Measurements from ENCODE around the gene UTP4. TPM values are rescaled to one million over a fixed set of nuclear protein-coding genes. Genes with fewer than 3 reads are reported as not detected.

UTP4 gene
- total RNA-seq, 4 donors from 2014 or later: 32.9 to 85.7 (median 35.9) TPM

DNA sequence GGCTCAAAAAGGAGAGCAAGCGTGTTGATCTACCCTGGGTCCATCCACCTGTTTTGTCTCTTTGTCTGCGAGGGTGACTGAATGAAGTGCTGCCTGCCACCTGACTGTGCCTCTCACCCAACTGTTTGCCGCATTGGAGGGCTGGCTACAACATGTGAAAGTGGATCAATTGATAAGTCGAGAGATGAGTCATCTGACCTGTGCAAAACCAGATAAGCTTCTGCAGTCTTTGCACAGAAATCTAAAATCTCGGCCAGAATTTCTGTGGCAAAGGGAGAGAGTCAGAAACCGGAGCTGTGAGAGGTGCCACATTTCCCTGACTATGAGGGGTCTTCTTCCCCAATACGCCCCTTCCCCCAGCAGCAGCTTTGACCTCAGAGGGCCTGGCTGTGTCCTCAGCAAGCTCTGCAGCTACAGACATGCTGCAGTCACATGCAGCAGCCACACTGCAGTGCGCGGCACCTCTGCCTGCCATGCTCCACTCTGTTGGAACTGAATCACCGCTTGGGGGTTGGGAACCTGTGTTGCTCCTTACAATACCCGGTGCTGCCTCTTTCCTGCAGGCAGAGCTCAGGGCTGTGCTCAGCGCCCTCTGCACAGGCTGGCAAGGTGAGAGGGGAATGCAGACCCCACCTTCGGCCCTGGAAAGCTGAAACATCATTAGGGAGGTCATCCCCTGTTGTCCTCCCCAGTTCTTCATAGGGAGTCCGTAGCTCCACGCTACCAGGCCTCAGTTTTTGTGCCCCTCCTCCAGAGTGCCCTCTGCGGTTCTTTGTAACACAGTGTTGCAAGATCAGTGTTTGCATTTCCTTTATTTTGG, 43.1 kb upstream of the UTP4 start:
- DNase-seq (ENCODE audit: low spot score) (no peak), ATAC-seq (ENCODE audit: low FRiP score) (peak; percentile 39)
- TF ChIP-seq, protein P1, sequence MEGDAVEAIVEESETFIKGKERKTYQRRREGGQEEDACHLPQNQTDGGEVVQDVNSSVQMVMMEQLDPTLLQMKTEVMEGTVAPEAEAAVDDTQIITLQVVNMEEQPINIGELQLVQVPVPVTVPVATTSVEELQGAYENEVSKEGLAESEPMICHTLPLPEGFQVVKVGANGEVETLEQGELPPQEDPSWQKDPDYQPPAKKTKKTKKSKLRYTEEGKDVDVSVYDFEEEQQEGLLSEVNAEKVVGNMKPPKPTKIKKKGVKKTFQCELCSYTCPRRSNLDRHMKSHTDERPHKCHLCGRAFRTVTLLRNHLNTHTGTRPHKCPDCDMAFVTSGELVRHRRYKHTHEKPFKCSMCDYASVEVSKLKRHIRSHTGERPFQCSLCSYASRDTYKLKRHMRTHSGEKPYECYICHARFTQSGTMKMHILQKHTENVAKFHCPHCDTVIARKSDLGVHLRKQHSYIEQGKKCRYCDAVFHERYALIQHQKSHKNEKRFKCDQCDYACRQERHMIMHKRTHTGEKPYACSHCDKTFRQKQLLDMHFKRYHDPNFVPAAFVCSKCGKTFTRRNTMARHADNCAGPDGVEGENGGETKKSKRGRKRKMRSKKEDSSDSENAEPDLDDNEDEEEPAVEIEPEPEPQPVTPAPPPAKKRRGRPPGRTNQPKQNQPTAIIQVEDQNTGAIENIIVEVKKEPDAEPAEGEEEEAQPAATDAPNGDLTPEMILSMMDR (IDR thresholded peaks at IDR 0.05): no peak

DNA sequence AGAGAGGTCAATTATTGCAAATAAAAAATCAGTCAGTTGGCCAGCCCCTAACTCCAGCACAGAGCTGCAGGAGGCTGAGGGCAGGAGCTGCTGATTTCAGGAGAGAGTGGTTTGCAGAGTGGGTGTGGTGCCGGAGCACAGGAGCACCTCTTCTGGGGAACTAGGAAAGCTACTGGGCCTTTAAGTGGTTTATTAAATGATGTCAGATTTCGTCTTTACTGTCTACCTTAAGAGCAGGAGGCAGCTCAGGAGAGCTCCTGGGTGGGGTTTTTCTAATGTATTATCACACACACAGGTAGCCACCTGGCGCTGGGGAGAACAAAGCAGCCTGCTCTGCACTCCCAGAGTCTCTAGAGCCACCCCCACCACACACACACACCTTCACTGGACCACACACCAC, 38.5 kb upstream of the UTP4 start:
- TF ChIP-seq, protein P1 (IDR thresholded peaks at IDR 0.05): no peak
- DNase-seq (ENCODE audit: low spot score) (no peak), ATAC-seq (ENCODE audit: low FRiP score) (no peak)

DNA sequence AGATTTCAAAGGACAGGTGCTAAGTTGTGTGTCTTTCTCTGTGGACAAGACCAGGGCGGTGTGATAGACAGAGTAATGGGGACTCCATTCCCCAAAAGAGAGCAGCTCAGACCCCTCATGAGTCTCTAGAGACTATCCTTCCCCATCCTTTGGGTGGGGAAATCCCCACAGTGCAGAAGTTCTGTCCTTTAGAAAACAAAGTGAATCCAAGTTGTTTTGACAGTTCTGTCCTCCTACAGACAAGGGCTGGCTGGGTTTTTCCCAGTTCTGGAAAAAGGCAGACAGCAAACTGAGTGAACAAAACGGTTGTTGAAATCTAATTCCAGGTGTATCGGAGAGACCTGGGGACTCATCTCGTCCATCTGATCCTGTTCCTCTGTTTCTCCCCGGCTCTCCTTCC, 37.9 kb upstream of the UTP4 start:
- ATAC-seq (ENCODE audit: low FRiP score) (no peak), DNase-seq (ENCODE audit: low spot score) (no peak)
- TF ChIP-seq, protein P1 (IDR thresholded peaks at IDR 0.05): no peak

- ATAC-seq (ENCODE audit: low FRiP score): no peak
- TF ChIP-seq, protein P1 (IDR thresholded peaks at IDR 0.05): no peak
- DNase-seq (ENCODE audit: low spot score): no peak
Observed at GRCh38 chr16:69095193-69095592, 37.3 kb upstream of the UTP4 start.

- no peak for ATAC-seq (ENCODE audit: low FRiP score)
- TF ChIP-seq, protein P1 (IDR thresholded peaks at IDR 0.05): no peak
Observed at GRCh38 chr16:69100071-69100691, 32.3 kb upstream of the UTP4 start.

DNA sequence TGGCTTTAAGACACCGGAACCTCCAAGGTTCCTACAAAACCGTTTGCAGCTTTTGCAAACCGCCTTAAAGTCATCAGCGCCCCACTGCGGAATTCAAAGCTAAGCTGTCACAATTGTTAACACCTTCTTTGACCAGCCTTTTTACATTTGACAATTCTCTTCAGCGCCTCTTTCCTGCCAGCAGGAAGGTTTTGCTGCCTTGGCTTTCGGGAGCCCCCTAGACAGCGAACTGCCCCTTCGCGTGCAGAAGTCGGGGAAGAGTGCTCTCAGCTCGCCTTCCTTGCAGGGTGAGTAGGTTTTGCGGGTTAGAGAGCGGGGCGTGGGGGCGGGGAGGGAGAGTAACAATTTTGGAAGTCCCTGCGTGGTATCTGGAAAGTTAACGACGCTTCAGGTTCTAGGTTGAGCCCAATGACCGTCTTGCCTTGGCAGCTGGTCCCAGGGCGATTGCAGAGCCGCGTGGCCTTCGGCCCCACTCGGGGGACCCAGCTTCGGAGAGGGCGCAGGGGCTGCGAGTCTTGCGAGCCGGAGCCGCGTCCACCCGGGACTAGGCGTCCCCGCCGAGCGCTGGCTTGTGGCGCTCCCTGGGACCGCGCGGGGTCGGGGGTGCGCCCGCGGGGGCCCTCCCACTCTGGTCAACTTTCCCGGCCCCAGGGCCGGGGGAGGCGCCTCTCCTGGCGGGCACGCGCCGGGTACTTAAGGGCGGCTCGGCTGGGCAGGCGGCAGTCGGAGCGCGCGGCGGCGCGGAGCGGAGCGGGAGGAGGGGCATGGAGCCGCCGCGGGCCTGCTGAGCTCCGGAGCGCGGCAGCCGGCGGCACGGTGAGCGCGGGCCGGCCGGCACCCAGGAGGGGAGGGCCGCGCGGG, 26.7 kb upstream of the UTP4 start, which contains the start of gene HAS3:
TSS of gene HAS3 (plus strand) at position 153 of the 861 bp plus-strand sequence. CDS start 3,743 bp downstream, outside the sequence.
- DNase-seq (ENCODE audit: low spot score): no peak
- TF ChIP-seq, protein P1 (IDR thresholded peaks at IDR 0.05): no peak
- ATAC-seq (ENCODE audit: low FRiP score): peak; percentile 48

More at GRCh38 chr16:69100071-69100691, 32.3 kb upstream of the UTP4 start:
- DNase-seq (ENCODE audit: low spot score): no peak

Data from omental fat pad (tissue), 4 donors.